ENCODE results near the gene ZXDB. TPM values are rescaled to one million over a fixed set of nuclear protein-coding genes. Genes with fewer than 3 reads are reported as not detected.
"Not testable (repeated sequence)": the region's sequence is repeated elsewhere in the genome, so short reads cannot be mapped to it uniquely, and the experiment has no call there.

Gene ZXDB
- total RNA-seq, 1 donor from 2014 or later: 7.3 TPM

DNA sequence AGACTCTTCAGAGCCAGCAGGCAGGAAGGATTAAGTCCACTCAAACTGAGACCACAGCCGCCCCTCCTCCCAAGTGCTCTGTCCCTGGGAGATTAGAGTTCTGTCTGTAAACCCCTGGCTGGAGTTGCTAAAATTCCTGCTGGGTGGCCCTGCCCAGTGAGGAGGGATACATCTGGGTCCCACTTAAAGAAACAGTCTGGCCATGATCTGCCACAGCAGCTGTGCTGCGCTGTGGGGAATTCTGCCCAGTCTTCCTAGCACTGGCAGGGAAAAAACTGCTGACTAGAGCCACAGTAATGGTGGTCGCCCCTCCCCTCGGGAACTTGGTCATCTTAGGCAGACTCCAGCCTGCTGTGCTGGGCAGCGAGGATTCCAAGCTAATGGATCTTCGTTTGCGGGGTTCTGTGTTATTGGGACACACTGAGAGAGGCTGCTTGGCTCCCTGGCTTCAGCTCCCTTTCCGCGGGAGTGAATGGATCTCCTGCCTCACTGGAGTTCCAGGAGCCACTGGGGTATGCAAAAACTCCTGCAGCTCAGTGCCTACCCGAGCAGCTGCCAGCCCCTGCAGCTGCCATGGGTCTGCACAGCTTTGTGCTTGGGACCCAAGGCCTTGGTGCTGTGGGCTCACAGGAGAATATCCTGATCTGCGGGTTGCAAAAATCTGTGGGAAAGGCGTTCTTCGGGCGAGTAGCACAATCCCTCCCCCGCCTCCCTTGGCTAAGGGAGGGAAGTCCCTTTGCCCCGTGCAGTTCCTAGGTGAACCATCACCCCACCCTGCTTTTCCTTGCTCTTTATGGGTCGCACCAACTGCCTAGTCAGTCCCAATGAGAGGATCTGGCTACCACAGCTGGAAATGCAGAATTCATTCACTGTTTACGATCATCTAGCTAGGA lies 15.7 kb downstream of the ZXDB start:
- ATAC-seq: no peak
- H3K27me3 ChIP-seq: no peaks in the 10 kb centered on the region
- no peaks in the 10 kb centered on the region for H3K36me3 ChIP-seq
- no peak overlapping the region for H3K27ac ChIP-seq
- H3K4me1 ChIP-seq: no peaks in the 10 kb centered on the region
- no peaks in the 10 kb centered on the region for H3K9me3 ChIP-seq
- TF ChIP-seq, protein P1, sequence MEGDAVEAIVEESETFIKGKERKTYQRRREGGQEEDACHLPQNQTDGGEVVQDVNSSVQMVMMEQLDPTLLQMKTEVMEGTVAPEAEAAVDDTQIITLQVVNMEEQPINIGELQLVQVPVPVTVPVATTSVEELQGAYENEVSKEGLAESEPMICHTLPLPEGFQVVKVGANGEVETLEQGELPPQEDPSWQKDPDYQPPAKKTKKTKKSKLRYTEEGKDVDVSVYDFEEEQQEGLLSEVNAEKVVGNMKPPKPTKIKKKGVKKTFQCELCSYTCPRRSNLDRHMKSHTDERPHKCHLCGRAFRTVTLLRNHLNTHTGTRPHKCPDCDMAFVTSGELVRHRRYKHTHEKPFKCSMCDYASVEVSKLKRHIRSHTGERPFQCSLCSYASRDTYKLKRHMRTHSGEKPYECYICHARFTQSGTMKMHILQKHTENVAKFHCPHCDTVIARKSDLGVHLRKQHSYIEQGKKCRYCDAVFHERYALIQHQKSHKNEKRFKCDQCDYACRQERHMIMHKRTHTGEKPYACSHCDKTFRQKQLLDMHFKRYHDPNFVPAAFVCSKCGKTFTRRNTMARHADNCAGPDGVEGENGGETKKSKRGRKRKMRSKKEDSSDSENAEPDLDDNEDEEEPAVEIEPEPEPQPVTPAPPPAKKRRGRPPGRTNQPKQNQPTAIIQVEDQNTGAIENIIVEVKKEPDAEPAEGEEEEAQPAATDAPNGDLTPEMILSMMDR (IDR thresholded peaks at IDR 0.05): no peak
- DNase-seq: no peak
- intact Hi-C loops (cut with DNase I): no loop called here
- no peak overlapping the region for H3K4me3 ChIP-seq

DNA sequence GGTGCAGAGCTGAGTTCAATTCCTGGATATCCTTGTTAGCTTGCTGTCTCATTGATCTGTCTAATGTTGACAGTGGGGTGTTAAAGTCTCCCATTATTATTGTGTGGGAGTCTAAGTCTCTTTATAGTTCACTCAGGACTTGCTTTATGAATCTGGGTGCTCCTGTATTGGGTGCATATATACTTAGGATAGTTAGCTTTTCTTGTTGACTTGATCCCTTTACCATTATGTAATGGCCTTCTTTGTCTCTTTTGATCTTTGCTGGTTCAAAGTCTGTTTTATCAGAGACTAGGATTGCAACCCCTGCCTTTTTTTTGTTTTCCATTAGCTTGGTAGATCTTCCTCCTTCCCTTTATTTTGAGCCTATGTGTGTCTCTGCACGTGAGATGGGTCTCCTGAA lies 21.5 kb downstream of the ZXDB start:
- intact Hi-C loops (cut with DNase I); H3K4me3 ChIP-seq; DNase-seq; ATAC-seq; H3K36me3 ChIP-seq; H3K27me3 ChIP-seq; H3K4me1 ChIP-seq; H3K27ac ChIP-seq; H3K9me3 ChIP-seq: not testable (repeated sequence)

DNA sequence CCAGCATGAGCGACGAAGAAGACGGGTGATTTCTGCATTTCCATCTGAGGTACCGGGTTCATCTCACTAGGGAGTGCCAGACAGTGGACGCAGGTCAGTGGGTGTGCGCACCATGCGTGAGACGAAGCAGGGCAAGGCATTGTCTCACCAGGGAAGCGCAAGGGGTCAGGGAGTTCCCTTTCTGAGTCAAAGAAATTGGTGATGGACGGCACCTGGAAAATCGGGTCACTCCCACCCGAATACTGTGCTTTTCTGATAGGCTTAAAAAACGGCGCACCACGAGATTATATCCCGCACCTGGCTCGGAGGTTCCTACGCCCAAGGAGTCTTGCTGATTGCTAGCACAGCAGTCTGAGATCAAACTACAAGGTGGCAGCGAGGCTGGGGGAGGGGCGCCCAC lies 37.6 kb downstream of the ZXDB start:
- H3K27me3 ChIP-seq; H3K36me3 ChIP-seq; intact Hi-C loops (cut with DNase I); H3K9me3 ChIP-seq; DNase-seq; H3K4me3 ChIP-seq; ATAC-seq; H3K4me1 ChIP-seq; H3K27ac ChIP-seq: not testable (repeated sequence)

DNA sequence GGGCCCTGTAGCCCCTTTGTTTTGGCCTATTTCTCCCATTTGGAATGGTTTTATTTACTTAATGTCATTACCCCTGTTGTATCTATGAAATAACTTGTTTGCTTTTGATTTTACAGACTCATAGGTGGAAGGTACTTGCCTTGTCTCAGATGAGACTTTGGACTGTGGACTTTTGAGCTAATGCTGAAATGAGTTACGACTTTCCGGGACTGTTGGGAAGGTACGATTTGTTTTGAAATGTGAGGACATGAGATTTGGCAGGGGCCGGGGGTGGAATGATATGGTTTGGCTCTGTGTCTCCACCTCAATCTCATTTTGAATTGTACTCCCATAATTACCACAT lies 48.8 kb downstream of the ZXDB start:
- ATAC-seq (no peak), DNase-seq (no peak)
- Histone ChIP-seq H3K9me3 (no peaks in the 10 kb centered on the region), H3K4me3 (no peak overlapping the region), H3K27me3 (no peaks in the 10 kb centered on the region), H3K36me3 (no peaks in the 10 kb centered on the region), H3K27ac (no peak overlapping the region), H3K4me1 (no peaks in the 10 kb centered on the region)
- TF ChIP-seq, protein P1 (IDR thresholded peaks at IDR 0.05): no peak
- intact Hi-C loops (cut with DNase I): no loop called here

DNA sequence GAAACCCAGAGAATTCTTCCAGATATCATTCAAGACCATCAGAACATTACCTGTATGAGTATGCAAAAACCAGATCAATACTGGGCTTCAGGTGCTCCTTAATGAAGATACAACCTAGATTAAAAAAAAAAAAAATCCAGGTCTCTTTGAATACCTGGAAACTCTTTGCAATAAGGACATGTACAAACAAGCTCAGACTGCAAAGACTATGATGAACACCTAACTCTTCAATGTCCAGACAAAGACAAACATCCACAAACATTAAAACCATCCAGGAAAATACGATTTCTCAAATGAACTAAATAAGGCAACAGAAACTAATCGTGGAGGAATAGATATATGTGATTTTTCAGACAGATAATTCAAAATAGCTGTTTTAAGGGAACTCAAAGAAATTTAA lies 49.5 kb downstream of the ZXDB start:
- no peaks in the 10 kb centered on the region for H3K9me3 ChIP-seq
- ATAC-seq: no peak
- no peaks in the 10 kb centered on the region for H3K27me3 ChIP-seq
- no peaks in the 10 kb centered on the region for H3K36me3 ChIP-seq
- no peaks in the 10 kb centered on the region for H3K4me1 ChIP-seq
- H3K4me3 ChIP-seq: no peak overlapping the region
- TF ChIP-seq, protein P1 (IDR thresholded peaks at IDR 0.05): no peak
- intact Hi-C loops (cut with DNase I): no loop called here
- H3K27ac ChIP-seq: no peak overlapping the region
- no peak for DNase-seq

DNA sequence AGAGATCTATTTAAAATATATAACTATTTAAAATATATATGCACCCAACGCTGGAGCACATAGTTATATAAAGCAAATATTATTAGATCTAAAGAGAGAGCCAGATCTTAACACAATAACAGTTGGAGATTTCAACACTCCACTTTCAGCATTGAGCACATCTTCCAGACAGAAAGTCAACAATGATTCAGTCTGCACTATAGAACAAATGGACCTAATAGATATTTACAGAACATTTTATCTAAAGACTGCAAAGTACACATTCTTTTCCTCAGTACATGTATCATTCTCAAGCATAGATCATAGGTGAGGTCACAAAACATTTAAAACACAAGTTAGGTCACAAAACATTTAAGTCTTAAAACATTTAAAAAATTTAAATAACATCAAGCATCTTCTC lies 51.9 kb downstream of the ZXDB start:
- TF ChIP-seq, protein P1 (IDR thresholded peaks at IDR 0.05): no peak
- no peak overlapping the region for H3K27ac ChIP-seq
- H3K9me3 ChIP-seq: no peaks in the 10 kb centered on the region
- H3K4me3 ChIP-seq: no peak overlapping the region
- DNase-seq (no peak), ATAC-seq (no peak)
- H3K4me1 ChIP-seq: no peaks in the 10 kb centered on the region
- intact Hi-C loops (cut with DNase I): no loop called here
- no peaks in the 10 kb centered on the region for H3K36me3 ChIP-seq
- H3K27me3 ChIP-seq: no peaks in the 10 kb centered on the region

DNA sequence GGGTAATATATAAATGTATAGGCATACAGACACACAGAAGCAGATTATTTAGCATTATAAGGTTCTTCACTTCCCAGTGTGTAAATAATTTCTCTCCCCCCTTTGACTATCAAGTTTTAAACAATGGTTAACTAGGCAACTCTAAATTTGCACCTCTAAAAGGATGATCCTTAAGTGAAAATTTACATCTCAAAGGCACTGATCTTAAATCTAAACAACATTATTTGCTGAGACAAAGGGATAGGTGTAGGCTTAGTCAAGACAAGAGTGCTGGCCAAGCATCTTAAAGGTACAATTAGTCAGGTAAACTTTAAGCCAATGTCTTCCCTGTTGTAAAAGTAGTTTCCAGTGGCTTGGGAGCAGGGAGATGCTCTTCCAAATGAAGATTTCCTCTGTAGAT lies 55.2 kb downstream of the ZXDB start:
- intact Hi-C loops (cut with DNase I): no loop called here
- no peak for ATAC-seq
- Histone ChIP-seq H3K27ac (no peak overlapping the region), H3K9me3 (no peaks in the 10 kb centered on the region), H3K4me3 (no peak overlapping the region), H3K36me3 (no peaks in the 10 kb centered on the region), H3K4me1 (no peaks in the 10 kb centered on the region), H3K27me3 (no peaks in the 10 kb centered on the region)
- TF ChIP-seq, protein P1 (IDR thresholded peaks at IDR 0.05): no peak
- DNase-seq: no peak
